Measurements from ENCODE around the gene KRT10.

The KRT10 gene

DNA sequence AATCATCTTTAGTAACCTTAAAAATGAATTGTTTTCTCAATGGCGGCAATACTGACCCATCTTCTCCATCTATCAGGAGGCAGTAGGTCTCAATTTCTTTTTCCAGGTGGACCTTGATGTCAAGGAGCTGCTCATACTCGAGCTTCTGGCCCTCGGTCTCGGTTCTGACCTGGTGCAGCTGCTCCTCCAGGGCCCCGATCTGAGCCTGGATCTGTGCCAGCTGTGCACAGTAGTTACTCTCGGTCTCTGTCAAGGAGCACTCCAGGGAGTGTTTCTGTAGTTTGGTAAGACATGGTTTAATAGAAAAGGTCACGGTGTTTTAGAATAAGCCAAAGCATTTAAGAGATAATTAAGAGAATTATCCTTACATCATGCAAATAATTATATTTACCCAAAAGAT lies 45.0 kb downstream of the KRT10 start:
- Histone ChIP-seq H3K4me1 (ENCODE audit: insufficient read depth, poor library complexity, severe bottlenecking) (no peaks in the 10 kb centered on the region), H3K9me3 (ENCODE audit: severe bottlenecking) (no peaks in the 10 kb centered on the region), H3K4me3 (ENCODE audit: severe bottlenecking) (no peak overlapping the region), H3K36me3 (ENCODE audit: low read depth) (no peaks in the 10 kb centered on the region), H3K27me3 (ENCODE audit: insufficient read depth, poor library complexity, severe bottlenecking) (peaks cover 20% of the 10 kb centered on the region), H3K27ac (ENCODE audit: poor library complexity, severe bottlenecking) (no peak overlapping the region)
- ATAC-seq (ENCODE audit: low read depth) (no peak), DNase-seq (ENCODE audit: low spot score) (no peak)
- TF ChIP-seq, protein P1, sequence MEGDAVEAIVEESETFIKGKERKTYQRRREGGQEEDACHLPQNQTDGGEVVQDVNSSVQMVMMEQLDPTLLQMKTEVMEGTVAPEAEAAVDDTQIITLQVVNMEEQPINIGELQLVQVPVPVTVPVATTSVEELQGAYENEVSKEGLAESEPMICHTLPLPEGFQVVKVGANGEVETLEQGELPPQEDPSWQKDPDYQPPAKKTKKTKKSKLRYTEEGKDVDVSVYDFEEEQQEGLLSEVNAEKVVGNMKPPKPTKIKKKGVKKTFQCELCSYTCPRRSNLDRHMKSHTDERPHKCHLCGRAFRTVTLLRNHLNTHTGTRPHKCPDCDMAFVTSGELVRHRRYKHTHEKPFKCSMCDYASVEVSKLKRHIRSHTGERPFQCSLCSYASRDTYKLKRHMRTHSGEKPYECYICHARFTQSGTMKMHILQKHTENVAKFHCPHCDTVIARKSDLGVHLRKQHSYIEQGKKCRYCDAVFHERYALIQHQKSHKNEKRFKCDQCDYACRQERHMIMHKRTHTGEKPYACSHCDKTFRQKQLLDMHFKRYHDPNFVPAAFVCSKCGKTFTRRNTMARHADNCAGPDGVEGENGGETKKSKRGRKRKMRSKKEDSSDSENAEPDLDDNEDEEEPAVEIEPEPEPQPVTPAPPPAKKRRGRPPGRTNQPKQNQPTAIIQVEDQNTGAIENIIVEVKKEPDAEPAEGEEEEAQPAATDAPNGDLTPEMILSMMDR (IDR thresholded peaks at IDR 0.05; ENCODE audit: poor library complexity, severe bottlenecking), result no peak

- ATAC-seq (ENCODE audit: low read depth), result no peak
- TF ChIP-seq, protein P1 (IDR thresholded peaks at IDR 0.05; ENCODE audit: poor library complexity, severe bottlenecking), result no peak
These were observed 46.5 kb downstream of the KRT10 start for GRCh38 chr17:40775945-40776344.

GRCh38 chr17:40772101-40772500 lies 50.3 kb downstream of the KRT10 start, which contains the start of gene KRT26:
TSS of gene KRT26 (minus strand) at chr17:40772201. CDS start at chr17:40772113, 88 bp downstream.
- DNase-seq (ENCODE audit: low spot score) (no peak), ATAC-seq (ENCODE audit: low read depth) (no peak)
- Histone ChIP-seq H3K9me3 (ENCODE audit: severe bottlenecking) (no peaks in the 10 kb centered on the region), H3K36me3 (ENCODE audit: low read depth) (no peaks in the 10 kb centered on the region), H3K27me3 (ENCODE audit: insufficient read depth, poor library complexity, severe bottlenecking) (peaks cover 32% of the 10 kb centered on the region), H3K27ac (ENCODE audit: poor library complexity, severe bottlenecking) (no peak within 1 kb of the TSS), H3K4me3 (ENCODE audit: severe bottlenecking) (no peak within 1 kb of the TSS), H3K4me1 (ENCODE audit: insufficient read depth, poor library complexity, severe bottlenecking) (no peaks in the 10 kb centered on the region)
- TF ChIP-seq, protein P1 (IDR thresholded peaks at IDR 0.05; ENCODE audit: poor library complexity, severe bottlenecking), result no peak

More at GRCh38 chr17:40775945-40776344, 46.5 kb downstream of the KRT10 start:
- peaks cover 31% of the 10 kb centered on the region for H3K27me3 ChIP-seq (ENCODE audit: insufficient read depth, poor library complexity, severe bottlenecking)
- H3K4me3 ChIP-seq (ENCODE audit: severe bottlenecking), result no peak overlapping the region
- no peak for DNase-seq (ENCODE audit: low spot score)
- H3K36me3 ChIP-seq (ENCODE audit: low read depth), result no peaks in the 10 kb centered on the region
- H3K9me3 ChIP-seq (ENCODE audit: severe bottlenecking), result no peaks in the 10 kb centered on the region
- no peaks in the 10 kb centered on the region for H3K4me1 ChIP-seq (ENCODE audit: insufficient read depth, poor library complexity, severe bottlenecking)
- no peak overlapping the region for H3K27ac ChIP-seq (ENCODE audit: poor library complexity, severe bottlenecking)

Data from RWPE2 (cell line).